ENCODE results near the gene CRYBB1.
"Not testable (repeated sequence)": the region's sequence is repeated elsewhere in the genome, so short reads cannot be mapped to it uniquely, and the experiment has no call there.

The CRYBB1 gene

DNA sequence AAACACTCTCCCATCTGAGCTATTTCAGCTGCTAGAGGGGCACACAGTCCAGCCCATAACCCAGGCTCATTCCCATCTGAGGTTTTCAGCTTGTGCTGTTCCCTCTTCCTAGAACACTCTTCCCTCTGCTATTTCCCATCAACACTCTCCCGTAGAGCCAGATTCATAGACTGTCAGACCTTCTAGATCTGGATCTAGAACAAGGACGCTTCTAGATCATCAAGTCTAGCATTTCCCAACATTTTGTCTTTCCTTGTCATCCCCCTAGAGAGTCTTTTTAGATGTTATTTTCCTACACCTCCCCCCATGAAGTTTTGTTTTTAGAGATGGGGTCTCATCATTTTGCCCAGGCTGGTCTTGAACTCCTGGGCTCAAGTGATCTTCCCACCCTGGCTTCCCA is 17.3 kb upstream of the CRYBB1 start:
- no peak for DNase-seq

DNA sequence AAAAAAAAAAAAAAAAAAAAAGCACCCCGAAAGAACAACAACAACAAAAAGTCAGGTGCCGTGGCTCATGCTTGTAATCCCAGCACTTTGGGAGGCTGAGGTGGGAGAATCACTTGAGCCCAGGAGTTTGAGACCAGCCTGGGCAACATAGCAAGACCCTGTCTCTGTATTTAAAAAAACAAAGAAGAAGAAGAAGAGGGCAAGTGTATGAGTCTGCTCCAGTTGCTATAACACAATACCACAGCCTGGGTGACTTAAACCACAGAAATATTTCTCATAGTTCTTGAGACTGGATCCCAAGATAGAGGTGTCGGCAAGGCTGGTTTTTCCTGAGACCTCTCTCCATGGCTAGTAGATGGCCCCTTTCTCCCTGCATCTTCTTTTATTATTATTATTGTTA is 16.4 kb upstream of the CRYBB1 start:
- DNase-seq = no peak

DNA sequence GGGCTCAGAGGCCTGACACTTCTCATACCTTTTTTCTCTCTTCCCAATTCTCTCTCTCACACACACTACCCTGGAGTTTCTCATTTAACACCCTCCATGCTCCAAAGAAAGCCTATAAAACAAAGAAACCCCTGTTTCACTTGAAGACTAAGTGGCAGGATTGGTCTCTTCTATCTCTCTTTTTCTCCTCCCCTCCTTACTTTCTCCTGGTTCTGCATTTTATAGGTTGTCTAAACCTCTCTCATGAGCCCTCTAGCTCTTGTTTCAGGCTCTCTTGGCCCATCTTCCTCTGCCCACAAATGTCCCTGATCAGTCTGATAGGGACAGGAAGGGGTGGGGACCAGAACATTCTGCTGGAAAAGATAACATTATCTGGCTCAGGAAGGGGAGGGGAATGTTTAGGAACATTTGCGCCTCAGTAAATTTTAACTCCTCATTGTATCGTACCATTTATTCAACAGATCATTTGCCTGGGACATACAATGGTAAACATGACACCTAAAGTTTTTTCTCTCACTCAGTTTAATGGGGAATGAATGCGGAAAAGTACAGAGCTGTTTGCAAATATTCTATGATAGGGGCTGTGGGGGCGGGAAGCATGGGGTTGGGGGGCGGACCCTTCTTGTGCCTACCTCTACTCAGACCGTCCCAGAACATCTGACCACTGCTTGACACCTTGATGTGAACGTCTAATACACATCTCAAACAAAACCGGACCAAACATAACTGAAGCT is 14.8 kb upstream of the CRYBB1 start:
- no peak for DNase-seq

DNA sequence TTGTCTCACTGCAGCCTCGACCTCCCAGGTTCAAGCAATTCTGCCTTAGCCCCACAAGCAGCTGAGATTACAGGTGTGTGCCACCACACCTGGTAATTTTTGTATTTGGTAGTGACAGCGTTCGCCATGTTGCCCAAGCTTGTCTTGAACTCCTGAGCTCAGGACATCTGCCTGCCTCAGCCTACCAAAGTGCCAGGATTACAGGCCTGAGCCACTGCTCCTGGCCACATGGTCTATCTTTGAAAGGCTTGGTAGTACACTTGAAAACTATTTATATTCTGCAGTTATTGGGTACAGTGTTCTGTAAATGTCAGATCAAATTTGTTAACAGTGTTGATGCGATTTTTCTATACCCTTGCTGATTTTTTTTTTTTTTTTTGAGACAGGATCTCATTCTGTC is 13.5 kb upstream of the CRYBB1 start:
- no peak for DNase-seq

DNA sequence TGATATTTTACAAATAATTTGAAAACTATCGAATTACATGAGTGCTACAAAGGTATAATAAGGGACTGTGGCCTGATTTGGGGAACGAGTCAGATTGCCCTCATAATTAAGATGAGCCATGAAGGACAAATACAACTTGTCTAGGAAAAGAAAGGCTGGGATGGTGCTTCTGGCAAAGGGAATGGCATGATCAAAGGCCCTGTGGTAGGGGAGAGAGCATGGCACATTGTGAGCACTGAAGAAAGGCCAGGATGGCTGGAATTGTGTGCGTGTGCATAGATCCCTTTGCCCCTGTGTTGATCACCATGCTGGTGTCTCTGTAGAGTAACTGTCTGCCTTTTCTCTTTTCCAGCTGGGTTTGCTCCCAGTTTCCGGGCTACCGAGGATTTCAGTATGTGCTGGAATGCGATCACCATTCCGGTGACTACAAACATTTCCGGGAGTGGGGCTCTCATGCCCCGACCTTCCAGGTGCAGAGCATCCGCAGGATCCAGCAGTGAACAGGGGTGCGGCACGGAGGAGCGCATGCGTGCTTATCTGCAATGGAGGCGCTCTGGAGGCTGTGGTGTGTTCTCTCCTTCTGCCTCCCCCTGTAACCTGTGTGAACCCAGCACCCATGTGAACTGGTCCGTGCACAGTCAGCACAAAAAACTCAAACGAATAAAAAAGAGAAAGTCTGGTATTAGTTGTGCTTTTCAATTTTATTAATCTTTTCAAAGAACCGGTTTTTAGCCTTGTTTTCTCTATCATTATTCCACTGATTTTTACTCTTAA is 12.3 kb upstream of the CRYBB1 start:
- no peak for DNase-seq

DNA sequence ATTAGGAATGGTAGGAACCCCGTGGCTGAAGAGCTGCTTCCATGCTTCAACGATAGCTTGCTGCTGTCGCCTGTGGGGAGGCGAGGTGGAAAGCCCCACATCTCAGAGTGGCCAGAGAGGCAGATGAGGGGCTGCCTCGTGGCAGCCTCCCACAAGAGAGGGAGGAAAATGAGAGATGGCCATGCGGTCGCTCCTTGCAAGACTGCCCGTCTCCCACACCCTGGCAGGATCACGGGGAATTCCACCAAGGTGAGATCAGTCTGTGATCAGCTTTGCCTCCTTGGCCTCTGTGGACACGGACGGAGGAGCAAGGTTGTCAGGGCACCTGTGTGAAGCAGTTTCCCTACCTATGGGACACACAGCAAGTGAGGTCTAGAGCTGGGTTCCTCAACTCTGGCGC is 7.0 kb upstream of the CRYBB1 start:
- no peak for DNase-seq

DNA sequence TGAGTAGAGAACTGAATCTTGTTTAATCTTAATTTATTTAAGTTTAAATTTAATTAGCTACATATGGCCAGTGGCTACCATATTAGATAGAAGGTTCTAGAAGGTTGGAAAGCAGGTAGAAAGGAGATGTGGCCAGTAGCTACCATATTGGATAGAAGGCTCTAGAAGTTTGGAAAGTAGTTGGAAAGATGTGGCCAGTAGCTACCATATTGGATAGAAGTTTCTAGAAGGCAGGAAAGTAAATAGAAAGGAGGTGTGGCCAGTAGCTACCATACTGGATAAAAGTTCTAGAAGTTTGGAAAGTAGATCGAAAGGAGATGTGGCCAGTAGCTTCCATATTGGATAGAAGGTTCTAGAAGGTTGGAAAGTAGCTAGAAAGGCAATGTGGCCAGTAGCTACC is 6.2 kb upstream of the CRYBB1 start:
- no peak for DNase-seq

DNA sequence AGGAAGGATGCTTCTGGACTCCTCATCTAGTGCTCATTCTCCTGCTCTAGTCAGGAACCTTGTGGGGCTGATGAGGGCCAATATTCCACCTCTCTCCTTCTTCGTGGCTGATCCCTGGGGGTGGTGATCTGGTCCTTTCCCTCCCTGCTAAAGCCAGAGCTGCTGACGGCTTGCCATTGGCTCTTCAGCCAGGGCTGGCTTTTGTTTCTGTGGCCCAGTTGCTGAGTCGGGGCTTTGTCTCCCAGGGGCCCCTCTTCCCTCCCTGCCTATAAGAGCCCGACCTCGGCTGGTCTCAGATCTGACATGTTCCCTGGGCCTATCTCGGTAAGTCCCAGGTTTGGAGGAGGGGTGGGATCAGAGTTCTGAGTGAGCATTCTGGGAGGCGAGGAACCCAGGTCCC is 3.8 kb upstream of the CRYBB1 start, which contains the start of gene CRYBA4:
TSS of gene CRYBA4 (plus strand) at position 301 of the 400 bp plus-strand sequence. CDS start 634 bp downstream, outside the sequence.
- no peak for DNase-seq

DNA sequence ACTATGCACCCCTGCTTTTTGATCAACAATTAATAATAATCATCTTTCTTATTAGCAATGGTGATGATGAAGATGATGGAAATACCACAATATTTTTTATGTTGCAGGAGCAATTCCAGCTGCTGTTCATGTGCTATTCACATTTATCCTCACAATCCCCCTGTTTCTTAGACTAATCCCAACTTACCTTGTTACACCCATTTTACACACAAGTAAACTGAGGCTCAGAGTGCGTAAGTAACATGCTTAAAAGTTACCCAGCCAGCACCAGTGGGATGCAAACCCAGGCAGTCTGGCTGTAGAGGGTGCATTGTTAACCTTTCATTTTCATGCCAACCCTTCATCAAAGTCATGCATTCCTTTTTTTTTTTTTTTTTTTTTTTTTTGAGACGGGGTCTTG is 2.4 kb upstream of the CRYBB1 start:
- no peak for DNase-seq

DNA sequence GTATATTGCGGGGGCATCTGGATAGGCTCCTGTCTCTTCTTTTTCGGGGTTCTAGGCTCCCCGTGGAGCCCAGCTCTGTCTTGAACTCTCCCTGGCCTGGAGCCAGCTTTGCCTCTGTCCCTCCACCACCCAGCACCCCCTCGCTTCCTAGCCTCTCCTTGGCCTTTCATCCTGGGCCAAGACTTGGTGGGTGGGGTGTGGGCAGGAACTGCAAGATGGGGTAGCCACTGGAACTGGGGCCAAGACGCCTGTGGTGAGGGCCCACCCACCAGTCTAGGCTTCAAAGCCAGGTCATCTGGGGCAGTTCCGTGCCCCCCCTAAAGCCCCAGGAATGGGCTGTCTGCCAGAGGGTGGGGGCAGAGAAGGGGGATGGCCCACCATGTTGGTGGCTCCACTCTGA is 1.7 kb upstream of the CRYBB1 start:
- no peak for DNase-seq

DNA sequence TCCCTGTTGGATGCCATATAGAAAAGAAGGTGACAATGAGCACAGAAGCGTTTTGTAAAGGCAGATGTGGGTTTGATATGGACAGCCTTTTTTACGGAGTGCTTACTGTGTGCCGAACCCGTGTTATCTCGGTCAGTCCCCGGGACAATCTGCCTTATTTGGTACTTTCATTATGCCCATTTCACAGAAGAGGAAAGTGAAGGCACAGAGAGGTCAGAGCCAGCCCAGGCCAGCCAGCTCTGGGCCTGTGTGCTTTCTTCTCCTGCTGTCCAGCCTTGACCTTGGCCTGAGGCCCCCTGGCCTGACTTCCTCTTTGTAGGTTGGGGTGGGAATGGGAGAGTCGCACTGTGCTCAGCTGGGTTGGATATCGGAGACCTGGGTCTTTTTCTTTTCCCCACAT is 628 bp upstream of the CRYBB1 start:
- no peak for DNase-seq

DNA sequence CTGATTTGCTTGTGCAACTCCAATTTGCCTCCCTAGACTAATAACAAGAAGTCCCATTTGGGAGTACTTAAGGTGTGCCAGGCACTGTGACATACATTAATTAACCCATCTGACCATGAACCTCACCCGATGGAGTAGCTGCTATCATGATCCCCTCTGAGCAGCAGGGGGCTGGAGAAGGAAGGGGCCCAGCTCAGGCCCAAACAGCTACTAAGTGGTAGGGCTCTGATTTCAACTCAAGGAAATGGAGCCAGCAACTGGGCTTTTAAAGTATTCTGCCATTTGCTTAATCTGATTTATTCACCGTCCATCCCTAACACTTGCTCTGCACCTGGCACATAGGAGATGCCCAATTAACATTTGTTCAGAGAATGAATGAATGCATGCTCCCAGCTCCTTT is 1.2 kb downstream of the CRYBB1 start:
- no peak for DNase-seq

DNA sequence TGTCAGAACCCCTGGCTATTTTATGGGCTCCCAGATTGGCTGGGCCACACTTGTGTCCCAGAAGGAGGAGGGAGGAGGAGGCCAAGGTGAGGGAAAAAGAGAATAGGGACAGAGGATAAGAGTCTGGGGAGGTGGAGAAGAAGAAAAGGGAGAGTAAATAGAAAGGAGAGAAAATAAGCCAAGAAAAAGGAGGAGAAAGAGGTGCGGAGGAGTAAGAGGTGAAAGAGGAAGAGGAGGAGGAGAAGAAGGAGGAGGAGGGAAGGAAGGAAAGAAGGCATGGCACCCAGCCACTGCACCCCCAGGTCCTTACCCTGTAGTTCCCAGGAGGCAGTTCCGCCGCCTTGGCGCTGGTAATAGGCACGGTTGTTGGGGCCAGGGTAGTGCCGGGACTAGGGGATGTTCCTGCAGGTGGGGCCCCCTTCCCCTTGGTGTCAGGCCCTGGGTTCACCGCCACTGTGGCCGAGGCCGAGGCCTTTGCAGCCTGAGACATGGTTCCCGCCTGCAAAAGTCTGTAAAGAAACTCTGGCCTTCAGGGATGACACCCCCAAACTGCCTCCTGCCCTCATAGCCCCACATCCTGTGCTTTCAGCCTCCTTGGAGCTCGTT is 1.9 kb downstream of the CRYBB1 start:
- no peak for DNase-seq

DNA sequence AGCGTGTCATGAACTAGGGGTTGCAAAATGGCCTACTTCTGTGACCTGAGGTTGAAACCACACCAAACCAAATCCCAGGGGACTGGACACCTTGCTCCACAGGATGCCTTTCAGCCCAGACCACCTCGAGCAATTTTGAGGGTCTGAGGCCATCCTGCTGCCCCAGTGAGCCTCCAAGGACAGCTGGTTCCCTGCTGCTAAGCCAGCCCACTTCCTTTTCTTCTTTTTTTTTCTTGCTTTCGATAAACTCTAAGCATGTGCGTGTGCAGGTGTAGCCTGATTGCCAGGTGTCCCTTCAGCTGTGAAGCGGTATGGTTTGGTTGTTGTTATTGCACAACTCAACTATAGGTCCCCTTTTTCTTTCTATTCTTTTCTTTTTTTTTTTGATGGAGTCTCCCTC is 2.7 kb downstream of the CRYBB1 start:
- no peak for DNase-seq

DNA sequence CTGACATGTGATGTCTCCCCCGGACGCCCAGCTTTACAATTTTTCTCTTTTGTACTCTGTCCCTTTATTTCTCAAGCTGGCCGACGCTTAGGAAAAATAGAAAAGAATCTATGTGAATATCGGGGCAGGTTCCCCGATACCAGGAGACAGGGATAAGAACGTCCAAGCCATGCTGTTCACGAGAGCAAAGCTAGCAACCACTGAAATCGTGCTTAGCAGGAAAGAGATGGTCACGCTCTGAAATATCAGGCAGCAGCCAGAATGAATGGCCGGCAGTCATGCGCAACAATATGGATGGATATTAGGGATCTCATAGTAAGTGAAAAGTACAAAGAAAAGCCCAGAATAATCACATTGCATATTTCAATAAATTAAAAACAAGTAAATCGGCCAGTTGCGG is 3.5 kb downstream of the CRYBB1 start:
- DNase-seq = no peak

DNA sequence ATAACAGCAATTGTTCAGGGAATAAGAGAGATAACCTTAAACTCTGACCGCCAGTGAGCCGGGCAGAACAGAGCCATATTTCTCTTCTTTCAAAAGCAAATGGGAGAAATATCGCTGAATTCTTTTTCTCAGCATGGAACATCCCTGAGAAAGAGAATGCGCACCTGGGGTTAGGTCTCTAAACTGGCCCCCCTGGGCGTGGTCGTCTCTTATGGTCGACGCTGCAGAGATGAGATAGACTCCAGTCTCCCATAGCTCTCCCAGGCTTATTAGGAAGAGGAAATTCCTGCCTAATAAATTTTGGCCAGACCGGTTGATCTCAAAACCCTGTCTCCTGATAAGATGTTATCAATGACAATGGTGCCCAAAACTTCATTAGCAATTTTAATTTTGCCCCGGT is 4.1 kb downstream of the CRYBB1 start:
- not testable (repeated sequence) for DNase-seq

DNA sequence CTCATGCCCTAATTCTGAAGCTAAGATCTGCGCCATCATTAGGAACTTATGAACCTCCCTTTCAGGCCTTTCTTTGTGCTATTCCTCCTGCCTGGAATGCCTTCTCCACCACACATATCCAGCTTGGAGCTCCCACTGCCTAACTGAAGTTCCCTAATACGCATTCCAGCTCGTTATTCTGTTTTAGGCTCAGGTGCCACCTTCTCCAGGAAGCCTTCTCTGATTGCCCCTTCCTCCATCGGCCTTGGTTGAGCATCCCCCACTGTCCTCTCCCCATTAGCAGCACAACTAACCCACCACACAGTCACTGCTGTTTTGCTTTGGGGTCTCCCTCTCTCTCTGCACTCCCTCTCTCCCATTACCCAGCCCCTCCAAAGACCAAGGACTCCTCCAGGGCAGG is 5.2 kb downstream of the CRYBB1 start:
- DNase-seq = no peak

DNA sequence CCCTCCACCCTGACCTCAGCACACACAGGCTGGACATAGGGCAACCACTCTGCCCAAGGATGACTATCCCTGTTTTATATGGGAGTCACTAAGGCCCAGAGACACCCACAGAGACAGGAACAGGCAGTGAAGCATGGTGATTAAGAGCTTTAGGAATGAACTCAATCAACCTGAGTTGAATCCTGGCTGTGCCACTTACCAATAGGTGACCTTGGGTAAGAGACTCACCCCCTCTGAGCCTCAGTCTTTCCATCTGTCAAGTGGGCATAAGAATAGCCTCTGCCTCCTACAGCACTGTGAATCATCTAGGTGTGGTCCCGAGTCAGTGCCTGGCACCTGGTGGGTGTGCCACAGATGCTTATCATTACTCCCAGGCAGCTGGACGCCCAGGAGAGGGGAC is 6.8 kb downstream of the CRYBB1 start:
- DNase-seq = no peak

DNA sequence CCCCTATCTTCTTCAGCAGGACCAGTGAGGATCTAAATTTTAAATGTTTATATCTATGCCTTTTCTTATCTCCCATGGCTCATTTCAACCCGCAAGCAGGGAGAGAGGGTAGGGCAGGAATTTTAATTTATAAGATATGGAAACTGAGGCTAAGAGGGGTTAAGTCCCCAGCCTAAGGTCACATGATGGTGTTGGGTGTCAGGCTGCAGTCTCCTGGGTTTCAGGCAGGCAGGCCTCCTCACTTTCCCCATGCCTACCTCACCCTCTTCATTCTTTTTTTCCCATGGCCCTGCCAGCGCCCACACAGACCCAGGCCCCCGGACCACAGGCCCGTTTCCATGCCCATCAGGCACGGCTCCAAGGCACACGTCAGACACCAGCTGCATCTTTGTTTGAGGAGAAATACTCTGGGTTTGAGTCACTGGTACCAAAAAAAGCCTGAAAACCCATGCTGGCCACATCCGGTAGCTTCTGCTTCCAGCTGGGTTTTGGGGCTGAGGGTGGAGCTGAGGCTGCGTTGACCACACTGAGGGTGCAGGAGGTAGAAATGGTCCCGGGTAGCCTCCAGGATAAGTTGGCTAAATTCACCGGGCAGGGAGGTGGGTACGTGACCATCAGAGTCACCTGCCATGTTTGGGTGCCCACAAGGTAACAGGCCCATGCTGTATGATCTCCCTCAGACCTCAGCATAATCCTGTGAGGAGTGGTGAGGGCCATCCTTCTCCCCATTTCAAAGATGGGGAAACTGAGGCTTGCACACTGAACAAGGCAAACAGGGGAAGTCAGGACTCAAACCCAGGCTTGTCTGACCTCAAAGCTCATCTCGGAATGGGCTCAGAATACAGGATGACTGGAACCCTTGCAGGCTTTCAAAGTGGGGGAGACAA is 7.5 kb downstream of the CRYBB1 start:
- no peak for DNase-seq

DNA sequence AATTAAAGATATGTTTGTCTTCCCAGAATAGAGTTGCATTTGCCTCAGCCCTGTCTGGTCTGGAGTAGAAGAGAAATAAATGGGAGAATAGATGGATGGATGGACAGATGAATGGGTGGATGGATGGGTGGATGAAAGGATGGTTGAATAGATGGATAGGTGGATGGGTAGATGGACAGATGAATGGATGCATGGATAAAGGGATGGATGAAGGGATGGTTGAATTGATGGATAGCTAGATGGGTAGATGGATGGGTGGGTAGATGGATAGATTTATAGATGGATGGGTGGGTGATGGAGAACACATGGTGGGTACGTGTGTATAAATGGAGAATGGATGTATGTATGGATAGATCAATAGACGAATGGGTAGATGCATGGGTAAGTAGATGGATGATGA is 8.5 kb downstream of the CRYBB1 start:
- DNase-seq = no peak

DNA sequence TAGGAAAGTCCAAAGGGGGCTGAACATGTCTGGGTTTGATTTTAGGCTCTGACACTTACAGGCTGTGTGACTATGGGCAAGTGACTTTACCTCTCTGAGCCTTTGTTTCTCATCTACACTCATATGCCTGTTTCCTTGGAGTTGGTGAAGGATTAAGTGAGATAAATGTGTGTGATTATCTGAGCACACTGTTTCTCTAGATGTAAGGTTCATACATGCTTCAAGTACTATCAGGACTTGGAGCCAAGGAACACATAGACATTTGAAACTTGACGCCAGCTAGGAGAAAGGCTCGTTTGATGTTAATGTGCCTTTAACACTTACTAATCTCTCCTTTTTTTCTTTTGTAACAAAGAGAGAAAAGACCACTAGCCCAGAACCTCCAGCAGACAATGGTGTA is 9.7 kb downstream of the CRYBB1 start:
- DNase-seq = no peak

DNA sequence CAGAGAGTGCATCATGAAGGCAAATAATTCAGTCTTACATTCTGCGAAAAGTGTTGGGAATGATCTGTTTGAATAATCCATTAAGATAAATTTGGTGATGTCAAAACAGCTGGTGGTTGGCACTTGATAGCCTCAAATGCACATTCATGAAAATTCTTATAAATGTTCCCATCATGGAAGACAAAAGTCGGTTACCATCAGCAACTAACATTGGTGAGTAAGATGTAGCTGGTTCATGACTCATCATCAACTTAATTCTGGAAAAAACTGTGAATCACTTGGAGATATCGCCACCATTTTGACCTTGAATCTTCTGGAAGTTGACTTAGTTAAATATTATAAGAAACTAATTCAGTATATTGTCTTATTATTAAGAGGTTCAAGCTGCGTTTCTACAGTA is 11.2 kb downstream of the CRYBB1 start:
- no peak for DNase-seq

DNA sequence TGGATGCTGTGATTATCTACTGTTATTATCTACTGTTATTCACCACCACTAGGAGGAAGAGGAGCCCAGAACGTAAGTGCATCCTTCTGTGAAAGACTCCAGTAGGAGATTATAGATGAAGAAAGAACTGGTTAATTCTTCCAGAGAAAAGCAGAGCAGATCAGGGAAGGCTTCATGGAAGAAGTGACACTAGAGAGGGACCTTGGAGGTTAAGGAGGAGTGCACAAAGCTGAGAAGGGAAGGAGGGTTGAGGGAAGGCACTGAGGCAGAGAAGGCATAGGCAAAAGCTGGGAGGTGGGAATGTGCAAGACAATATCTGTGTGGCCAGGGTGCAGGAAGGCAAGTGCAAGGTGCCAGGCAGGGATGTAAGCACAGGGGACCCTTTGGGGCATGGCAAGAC is 13.5 kb downstream of the CRYBB1 start:
- DNase-seq = no peak
